ENCODE measurements around the gene GRPEL2.

DNA sequence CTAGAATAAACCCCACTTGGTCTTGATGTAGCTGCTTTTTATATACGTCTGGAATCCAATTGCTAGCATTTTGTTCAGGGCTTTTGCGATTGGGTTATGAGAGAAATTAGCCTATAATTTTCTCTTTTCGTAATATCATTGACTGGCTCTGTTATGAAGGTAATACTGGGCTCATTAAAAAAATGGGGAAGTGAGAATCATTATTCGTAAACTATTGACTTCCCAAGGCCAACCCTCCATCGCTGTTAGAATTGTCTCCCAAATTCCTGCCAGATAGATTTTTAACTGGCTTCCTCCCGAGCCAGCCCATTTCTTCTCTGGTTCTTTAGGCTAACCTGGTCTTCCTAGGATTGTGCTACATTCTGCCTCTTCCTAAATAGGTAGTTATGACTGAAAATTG lies 35.9 kb upstream of the GRPEL2 start:
- TF ChIP-seq, protein P1, sequence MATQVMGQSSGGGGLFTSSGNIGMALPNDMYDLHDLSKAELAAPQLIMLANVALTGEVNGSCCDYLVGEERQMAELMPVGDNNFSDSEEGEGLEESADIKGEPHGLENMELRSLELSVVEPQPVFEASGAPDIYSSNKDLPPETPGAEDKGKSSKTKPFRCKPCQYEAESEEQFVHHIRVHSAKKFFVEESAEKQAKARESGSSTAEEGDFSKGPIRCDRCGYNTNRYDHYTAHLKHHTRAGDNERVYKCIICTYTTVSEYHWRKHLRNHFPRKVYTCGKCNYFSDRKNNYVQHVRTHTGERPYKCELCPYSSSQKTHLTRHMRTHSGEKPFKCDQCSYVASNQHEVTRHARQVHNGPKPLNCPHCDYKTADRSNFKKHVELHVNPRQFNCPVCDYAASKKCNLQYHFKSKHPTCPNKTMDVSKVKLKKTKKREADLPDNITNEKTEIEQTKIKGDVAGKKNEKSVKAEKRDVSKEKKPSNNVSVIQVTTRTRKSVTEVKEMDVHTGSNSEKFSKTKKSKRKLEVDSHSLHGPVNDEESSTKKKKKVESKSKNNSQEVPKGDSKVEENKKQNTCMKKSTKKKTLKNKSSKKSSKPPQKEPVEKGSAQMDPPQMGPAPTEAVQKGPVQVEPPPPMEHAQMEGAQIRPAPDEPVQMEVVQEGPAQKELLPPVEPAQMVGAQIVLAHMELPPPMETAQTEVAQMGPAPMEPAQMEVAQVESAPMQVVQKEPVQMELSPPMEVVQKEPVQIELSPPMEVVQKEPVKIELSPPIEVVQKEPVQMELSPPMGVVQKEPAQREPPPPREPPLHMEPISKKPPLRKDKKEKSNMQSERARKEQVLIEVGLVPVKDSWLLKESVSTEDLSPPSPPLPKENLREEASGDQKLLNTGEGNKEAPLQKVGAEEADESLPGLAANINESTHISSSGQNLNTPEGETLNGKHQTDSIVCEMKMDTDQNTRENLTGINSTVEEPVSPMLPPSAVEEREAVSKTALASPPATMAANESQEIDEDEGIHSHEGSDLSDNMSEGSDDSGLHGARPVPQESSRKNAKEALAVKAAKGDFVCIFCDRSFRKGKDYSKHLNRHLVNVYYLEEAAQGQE (tag by site-specific recombination; IDR thresholded peaks at IDR 0.05), result no peak
- TF ChIP-seq, protein P2, sequence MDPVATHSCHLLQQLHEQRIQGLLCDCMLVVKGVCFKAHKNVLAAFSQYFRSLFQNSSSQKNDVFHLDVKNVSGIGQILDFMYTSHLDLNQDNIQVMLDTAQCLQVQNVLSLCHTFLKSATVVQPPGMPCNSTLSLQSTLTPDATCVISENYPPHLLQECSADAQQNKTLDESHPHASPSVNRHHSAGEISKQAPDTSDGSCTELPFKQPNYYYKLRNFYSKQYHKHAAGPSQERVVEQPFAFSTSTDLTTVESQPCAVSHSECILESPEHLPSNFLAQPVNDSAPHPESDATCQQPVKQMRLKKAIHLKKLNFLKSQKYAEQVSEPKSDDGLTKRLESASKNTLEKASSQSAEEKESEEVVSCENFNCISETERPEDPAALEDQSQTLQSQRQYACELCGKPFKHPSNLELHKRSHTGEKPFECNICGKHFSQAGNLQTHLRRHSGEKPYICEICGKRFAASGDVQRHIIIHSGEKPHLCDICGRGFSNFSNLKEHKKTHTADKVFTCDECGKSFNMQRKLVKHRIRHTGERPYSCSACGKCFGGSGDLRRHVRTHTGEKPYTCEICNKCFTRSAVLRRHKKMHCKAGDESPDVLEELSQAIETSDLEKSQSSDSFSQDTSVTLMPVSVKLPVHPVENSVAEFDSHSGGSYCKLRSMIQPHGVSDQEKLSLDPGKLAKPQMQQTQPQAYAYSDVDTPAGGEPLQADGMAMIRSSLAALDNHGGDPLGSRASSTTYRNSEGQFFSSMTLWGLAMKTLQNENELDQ (tag by site-specific recombination; IDR thresholded peaks at IDR 0.05; ENCODE audit: low read depth), result no peak
- TF ChIP-seq, protein P3, sequence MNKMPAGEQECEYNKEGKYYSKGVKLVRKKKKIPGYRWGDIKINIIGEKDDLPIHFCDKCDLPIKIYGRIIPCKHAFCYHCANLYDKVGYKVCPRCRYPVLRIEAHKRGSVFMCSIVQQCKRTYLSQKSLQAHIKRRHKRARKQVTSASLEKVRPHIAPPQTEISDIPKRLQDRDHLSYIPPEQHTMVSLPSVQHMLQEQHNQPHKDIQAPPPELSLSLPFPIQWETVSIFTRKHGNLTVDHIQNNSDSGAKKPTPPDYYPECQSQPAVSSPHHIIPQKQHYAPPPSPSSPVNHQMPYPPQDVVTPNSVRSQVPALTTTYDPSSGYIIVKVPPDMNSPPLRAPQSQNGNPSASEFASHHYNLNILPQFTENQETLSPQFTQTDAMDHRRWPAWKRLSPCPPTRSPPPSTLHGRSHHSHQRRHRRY (tag by site-specific recombination; IDR thresholded peaks at IDR 0.05), result no peak
- TF ChIP-seq ZNF132 (tag by site-specific recombination; IDR thresholded peaks at IDR 0.05; ENCODE audit: borderline replicate concordance), result no peak
- TF ChIP-seq, protein P4, sequence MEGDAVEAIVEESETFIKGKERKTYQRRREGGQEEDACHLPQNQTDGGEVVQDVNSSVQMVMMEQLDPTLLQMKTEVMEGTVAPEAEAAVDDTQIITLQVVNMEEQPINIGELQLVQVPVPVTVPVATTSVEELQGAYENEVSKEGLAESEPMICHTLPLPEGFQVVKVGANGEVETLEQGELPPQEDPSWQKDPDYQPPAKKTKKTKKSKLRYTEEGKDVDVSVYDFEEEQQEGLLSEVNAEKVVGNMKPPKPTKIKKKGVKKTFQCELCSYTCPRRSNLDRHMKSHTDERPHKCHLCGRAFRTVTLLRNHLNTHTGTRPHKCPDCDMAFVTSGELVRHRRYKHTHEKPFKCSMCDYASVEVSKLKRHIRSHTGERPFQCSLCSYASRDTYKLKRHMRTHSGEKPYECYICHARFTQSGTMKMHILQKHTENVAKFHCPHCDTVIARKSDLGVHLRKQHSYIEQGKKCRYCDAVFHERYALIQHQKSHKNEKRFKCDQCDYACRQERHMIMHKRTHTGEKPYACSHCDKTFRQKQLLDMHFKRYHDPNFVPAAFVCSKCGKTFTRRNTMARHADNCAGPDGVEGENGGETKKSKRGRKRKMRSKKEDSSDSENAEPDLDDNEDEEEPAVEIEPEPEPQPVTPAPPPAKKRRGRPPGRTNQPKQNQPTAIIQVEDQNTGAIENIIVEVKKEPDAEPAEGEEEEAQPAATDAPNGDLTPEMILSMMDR (tag by site-specific recombination; IDR thresholded peaks at IDR 0.05), result no peak
- no peak for TF ChIP-seq TRIM28 (IDR thresholded peaks at IDR 0.05; ENCODE audit: borderline replicate concordance, low read length)
- TF ChIP-seq, protein P5, sequence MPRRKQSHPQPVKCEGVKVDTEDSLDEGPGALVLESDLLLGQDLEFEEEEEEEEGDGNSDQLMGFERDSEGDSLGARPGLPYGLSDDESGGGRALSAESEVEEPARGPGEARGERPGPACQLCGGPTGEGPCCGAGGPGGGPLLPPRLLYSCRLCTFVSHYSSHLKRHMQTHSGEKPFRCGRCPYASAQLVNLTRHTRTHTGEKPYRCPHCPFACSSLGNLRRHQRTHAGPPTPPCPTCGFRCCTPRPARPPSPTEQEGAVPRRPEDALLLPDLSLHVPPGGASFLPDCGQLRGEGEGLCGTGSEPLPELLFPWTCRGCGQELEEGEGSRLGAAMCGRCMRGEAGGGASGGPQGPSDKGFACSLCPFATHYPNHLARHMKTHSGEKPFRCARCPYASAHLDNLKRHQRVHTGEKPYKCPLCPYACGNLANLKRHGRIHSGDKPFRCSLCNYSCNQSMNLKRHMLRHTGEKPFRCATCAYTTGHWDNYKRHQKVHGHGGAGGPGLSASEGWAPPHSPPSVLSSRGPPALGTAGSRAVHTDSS (tag by site-specific recombination; IDR thresholded peaks at IDR 0.05), result no peak
- TF ChIP-seq, protein P6, sequence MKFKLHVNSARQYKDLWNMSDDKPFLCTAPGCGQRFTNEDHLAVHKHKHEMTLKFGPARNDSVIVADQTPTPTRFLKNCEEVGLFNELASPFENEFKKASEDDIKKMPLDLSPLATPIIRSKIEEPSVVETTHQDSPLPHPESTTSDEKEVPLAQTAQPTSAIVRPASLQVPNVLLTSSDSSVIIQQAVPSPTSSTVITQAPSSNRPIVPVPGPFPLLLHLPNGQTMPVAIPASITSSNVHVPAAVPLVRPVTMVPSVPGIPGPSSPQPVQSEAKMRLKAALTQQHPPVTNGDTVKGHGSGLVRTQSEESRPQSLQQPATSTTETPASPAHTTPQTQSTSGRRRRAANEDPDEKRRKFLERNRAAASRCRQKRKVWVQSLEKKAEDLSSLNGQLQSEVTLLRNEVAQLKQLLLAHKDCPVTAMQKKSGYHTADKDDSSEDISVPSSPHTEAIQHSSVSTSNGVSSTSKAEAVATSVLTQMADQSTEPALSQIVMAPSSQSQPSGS (tag by site-specific recombination; IDR thresholded peaks at IDR 0.05; ENCODE audit: low read depth), result no peak
- no peak for TF ChIP-seq ZNF133 (tag by site-specific recombination; IDR thresholded peaks at IDR 0.05)
- TF ChIP-seq ZNF16 (tag by site-specific recombination; IDR thresholded peaks at IDR 0.05; ENCODE audit: low read depth), result no peak
